Left ventricle myocardium inferior (tissue), 1 donor: Measurements from ENCODE around the gene TCEA2. TPM values are rescaled to one million over a fixed set of nuclear protein-coding genes. Genes with fewer than 3 reads are reported as not detected.

Experiments used
- DNase-seq: peaks from one replicate; pipeline ENCODE4 v3.0.0-alpha.2; 2020
- H3K27ac ChIP-seq: fragments of 200-600 bp; replicated peaks from 2 replicates; pipeline ENCODE4 v1.8.0; 2021
- H3K27me3 ChIP-seq: fragments of 200-600 bp; 2 replicates; pipeline ENCODE4 v1.8.0; 2021; ENCODE audit warnings: low read depth
- H3K36me3 ChIP-seq: fragments of 200-600 bp; 2 replicates; pipeline ENCODE4 v1.8.0; 2021
- H3K4me1 ChIP-seq: fragments of 200-600 bp; 2 replicates; pipeline ENCODE4 v1.8.0; 2021
- H3K4me3 ChIP-seq: fragments of 200-600 bp; 2 replicates; pipeline ENCODE4 v1.8.0; 2021; ENCODE audit warnings: mild to moderate bottlenecking, moderate library complexity
- H3K9me3 ChIP-seq: fragments of 200-600 bp; replicated peaks from 2 replicates; pipeline ENCODE4 v1.8.0; 2021
- intact Hi-C: fragments of 100-400 bp; cut with micrococcal nuclease; formaldehyde crosslinking; loops from one replicate; pipeline ENCODE4 v1.11.0; 2022
- microRNA-seq: library from miRNA; unstranded; fragments of <30 nt; microRNA quantifications from one replicate; pipeline ENCODE4 v1.2.0, GENCODE V29; 2020
- total RNA-seq: library from RNA; stranded (reverse); fragmentation: NEBNext Ultra II Directional; extraction: Animal tissue kit (Norgen Biotek cat#: 25700); gene quantifications from one replicate; pipeline ENCODE4 v1.2.1, GENCODE V29; 2021
- TF ChIP-seq, protein P1 (sequence below): fragments of 200-600 bp; IDR thresholded peaks from 2 replicates; pipeline ENCODE4 v1.8.0; 2021; ENCODE audit warnings: antibody characterized with exemption, mild to moderate bottlenecking, borderline replicate concordance
- donor health status: DM: no; HTN: yes; CAD: no; lungs with severe emphysema.

The TCEA2 gene
- total RNA-seq, 1 donor from 2014 or later: 38.9 TPM

DNA sequence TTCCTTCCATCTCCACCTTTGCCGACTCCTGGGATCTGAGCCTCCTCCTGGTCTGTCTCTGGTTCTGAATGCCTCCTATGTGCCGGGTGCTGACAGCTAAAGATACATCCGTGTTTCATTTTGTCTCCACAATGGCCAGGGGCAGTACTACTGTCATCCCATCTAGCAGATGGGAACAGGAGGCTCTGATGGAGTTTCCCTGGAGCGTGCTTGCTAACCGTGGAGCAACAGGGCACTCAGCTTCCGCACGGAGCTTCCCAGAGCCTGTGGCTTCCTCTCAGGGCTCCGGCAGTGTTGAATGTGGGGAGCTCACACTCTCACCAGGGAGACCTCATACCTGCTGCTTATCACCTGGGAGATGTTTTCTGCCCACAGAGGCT lies 56.3 kb downstream of the TCEA2 start:
- no peak overlapping the region for H3K4me3 ChIP-seq
- H3K9me3 ChIP-seq: no peaks in the 10 kb centered on the region
- H3K36me3 ChIP-seq: no peaks in the 10 kb centered on the region
- H3K27ac ChIP-seq: no peak overlapping the region
- intact Hi-C loops: no loop called here
- TF ChIP-seq, protein P1, sequence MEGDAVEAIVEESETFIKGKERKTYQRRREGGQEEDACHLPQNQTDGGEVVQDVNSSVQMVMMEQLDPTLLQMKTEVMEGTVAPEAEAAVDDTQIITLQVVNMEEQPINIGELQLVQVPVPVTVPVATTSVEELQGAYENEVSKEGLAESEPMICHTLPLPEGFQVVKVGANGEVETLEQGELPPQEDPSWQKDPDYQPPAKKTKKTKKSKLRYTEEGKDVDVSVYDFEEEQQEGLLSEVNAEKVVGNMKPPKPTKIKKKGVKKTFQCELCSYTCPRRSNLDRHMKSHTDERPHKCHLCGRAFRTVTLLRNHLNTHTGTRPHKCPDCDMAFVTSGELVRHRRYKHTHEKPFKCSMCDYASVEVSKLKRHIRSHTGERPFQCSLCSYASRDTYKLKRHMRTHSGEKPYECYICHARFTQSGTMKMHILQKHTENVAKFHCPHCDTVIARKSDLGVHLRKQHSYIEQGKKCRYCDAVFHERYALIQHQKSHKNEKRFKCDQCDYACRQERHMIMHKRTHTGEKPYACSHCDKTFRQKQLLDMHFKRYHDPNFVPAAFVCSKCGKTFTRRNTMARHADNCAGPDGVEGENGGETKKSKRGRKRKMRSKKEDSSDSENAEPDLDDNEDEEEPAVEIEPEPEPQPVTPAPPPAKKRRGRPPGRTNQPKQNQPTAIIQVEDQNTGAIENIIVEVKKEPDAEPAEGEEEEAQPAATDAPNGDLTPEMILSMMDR: no peak
- no peak for DNase-seq
- H3K4me1 ChIP-seq: no peaks in the 10 kb centered on the region
- peaks cover 28% of the 10 kb centered on the region for H3K27me3 ChIP-seq

GRCh38 chr20:64119681-64120341 lies 56.8 kb downstream of the TCEA2 start:
- Histone ChIP-seq H3K9me3 (no peaks in the 10 kb centered on the region), H3K4me1 (no peaks in the 10 kb centered on the region), H3K36me3 (no peaks in the 10 kb centered on the region), H3K4me3 (peak overlapping the region; percentile 29), H3K27ac (no peak overlapping the region), H3K27me3 (peaks cover 33% of the 10 kb centered on the region)
- TF ChIP-seq, protein P1: no peak
- intact Hi-C loops: no loop called here
- DNase-seq: no peak

GRCh38 chr20:64121586-64121985 lies 58.6 kb downstream of the TCEA2 start:
- Histone ChIP-seq H3K27me3 (peaks cover 40% of the 10 kb centered on the region), H3K9me3 (no peaks in the 10 kb centered on the region), H3K36me3 (no peaks in the 10 kb centered on the region), H3K27ac (no peak overlapping the region), H3K4me3 (no peak overlapping the region), H3K4me1 (no peaks in the 10 kb centered on the region)
- TF ChIP-seq, protein P1: no peak
- DNase-seq: no peak
- intact Hi-C loops: no loop called here

Small RNA genes lying within 50 kb of the gene (microRNA-seq; reads per million reads assigned to microRNA genes)
- not detected for gene MIR6813

Other genes with a start within 250 kb of the TCEA2 start
- gene ZBTB46, start 231.9 kb upstream of the TCEA2 start, total RNA-seq: 13.6 TPM
- gene ABHD16B, start 201.7 kb upstream of the TCEA2 start, total RNA-seq: not detected
- gene TPD52L2, start 197.9 kb upstream of the TCEA2 start, total RNA-seq: 72.0 TPM
- 42.8 TPM for gene DNAJC5, start 168.1 kb upstream of the TCEA2 start, total RNA-seq
- gene UCKL1, start 106.8 kb upstream of the TCEA2 start, total RNA-seq: 41.0 TPM
- 12.6 TPM for gene ZNF512B, start 93.3 kb upstream of the TCEA2 start, total RNA-seq
- 5.6 TPM for gene SAMD10, start 83.6 kb upstream of the TCEA2 start, total RNA-seq
- 46.8 TPM for gene PRPF6, start 82.1 kb upstream of the TCEA2 start, total RNA-seq
- gene C20orf204, start 27.0 kb upstream of the TCEA2 start, total RNA-seq: 0.55 TPM
- 30.5 TPM for gene SOX18, start 13.6 kb upstream of the TCEA2 start, total RNA-seq
- 6.1 TPM for gene RGS19, start 16.3 kb downstream of the TCEA2 start, total RNA-seq
- 0.52 TPM for gene OPRL1, start 16.9 kb downstream of the TCEA2 start, total RNA-seq
- gene LKAAEAR1, start 21.2 kb downstream of the TCEA2 start, total RNA-seq: not detected
- not detected for gene NPBWR2, start 44.4 kb downstream of the TCEA2 start, total RNA-seq
- gene MYT1, start 101.3 kb downstream of the TCEA2 start, total RNA-seq: 0.11 TPM
- gene PCMTD2, start 192.6 kb downstream of the TCEA2 start, total RNA-seq: 62.9 TPM